ENCODE measurements around the gene MINDY1. TPM values are rescaled to one million over a fixed set of nuclear protein-coding genes. Genes with fewer than 3 reads are reported as not detected.

MINDY1 gene
- total and polyA plus RNA-seq, 10 of the 15 experiments (the other 5 are each of a cell fraction or from before 2014, with no cell fraction given): 0.48 to 8.8 (median 5.0) TPM

DNA sequence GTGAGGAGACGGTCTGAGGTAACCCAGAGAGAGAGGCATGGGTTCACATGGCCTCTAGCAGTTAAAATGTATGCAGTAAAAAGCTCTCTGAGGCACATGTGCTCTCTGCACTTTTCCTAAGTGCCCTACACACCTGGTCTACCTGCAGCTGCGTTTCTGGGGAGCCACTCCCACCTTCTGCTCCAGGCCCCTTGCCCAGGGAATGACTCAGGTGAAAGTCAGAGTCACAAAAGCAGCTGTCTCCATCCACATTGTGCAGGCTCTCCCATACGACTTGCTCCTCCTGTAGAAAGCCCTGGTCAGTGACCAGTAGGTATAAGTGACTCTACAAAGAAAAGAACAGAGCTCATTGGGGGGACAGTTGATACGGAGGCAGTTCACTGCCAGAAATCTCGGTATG, 8.8 kb downstream of the MINDY1 start (continued):
- TF ChIP-seq, protein P1, sequence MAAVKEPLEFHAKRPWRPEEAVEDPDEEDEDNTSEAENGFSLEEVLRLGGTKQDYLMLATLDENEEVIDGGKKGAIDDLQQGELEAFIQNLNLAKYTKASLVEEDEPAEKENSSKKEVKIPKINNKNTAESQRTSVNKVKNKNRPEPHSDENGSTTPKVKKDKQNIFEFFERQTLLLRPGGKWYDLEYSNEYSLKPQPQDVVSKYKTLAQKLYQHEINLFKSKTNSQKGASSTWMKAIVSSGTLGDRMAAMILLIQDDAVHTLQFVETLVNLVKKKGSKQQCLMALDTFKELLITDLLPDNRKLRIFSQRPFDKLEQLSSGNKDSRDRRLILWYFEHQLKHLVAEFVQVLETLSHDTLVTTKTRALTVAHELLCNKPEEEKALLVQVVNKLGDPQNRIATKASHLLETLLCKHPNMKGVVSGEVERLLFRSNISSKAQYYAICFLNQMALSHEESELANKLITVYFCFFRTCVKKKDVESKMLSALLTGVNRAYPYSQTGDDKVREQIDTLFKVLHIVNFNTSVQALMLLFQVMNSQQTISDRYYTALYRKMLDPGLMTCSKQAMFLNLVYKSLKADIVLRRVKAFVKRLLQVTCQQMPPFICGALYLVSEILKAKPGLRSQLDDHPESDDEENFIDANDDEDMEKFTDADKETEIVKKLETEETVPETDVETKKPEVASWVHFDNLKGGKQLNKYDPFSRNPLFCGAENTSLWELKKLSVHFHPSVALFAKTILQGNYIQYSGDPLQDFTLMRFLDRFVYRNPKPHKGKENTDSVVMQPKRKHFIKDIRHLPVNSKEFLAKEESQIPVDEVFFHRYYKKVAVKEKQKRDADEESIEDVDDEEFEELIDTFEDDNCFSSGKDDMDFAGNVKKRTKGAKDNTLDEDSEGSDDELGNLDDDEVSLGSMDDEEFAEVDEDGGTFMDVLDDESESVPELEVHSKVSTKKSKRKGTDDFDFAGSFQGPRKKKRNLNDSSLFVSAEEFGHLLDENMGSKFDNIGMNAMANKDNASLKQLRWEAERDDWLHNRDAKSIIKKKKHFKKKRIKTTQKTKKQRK (IDR thresholded peaks at IDR 0.05; ENCODE audit: low read depth, low read length): no peak
- TF ChIP-seq, protein P2, sequence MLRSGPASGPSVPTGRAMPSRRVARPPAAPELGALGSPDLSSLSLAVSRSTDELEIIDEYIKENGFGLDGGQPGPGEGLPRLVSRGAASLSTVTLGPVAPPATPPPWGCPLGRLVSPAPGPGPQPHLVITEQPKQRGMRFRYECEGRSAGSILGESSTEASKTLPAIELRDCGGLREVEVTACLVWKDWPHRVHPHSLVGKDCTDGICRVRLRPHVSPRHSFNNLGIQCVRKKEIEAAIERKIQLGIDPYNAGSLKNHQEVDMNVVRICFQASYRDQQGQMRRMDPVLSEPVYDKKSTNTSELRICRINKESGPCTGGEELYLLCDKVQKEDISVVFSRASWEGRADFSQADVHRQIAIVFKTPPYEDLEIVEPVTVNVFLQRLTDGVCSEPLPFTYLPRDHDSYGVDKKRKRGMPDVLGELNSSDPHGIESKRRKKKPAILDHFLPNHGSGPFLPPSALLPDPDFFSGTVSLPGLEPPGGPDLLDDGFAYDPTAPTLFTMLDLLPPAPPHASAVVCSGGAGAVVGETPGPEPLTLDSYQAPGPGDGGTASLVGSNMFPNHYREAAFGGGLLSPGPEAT (IDR thresholded peaks at IDR 0.05; ENCODE audit: low read depth): no peak
- TF ChIP-seq CEBPB (IDR thresholded peaks at IDR 0.05; ENCODE audit: borderline replicate concordance in 1 of 2, low read depth in 2 of 2, low read length in 2 of 2) (no peak), RCOR1 (conservative IDR thresholded peaks at IDR 0.05; ENCODE audit: low read depth, low read length) (no peak), MLLT1 (IDR thresholded peaks at IDR 0.05) (no peak), ZNF687 (IDR thresholded peaks at IDR 0.05) (no peak), JUNB (IDR thresholded peaks at IDR 0.05) (no peak)
